HepG2 (cell line): ENCODE results near the gene KIF26B. TPM values are rescaled to one million over a fixed set of nuclear protein-coding genes. Genes with fewer than 3 reads are reported as not detected.

Experiments
- CREB3 ChIP-seq: sonication (generic); formaldehyde crosslinking; IDR thresholded peaks from 2 replicates; pipeline ENCODE4 v1.5.0; 2020; ENCODE audit warnings: missing genetic modification reagents
- FOXP4 ChIP-seq: sonication (generic); formaldehyde crosslinking; IDR thresholded peaks from 2 replicates; pipeline ENCODE4 v1.4.0; 2020; ENCODE audit warnings: missing genetic modification reagents
- KDM5A ChIP-seq: fragments of 200-600 bp; sonication (generic); IDR thresholded peaks from 2 replicates; pipeline ENCODE4 v1.7.0; 2018; ENCODE audit warnings: antibody characterized with exemption, mild to moderate bottlenecking, low read length, borderline replicate concordance
- MYC ChIP-seq: sonication (generic); formaldehyde crosslinking; IDR thresholded peaks from 2 replicates; pipeline ENCODE4 v1.9.0; 2021; ENCODE audit warnings: missing genetic modification reagents, borderline replicate concordance
- RAD51 ChIP-seq: fragments of 450-650 bp; IDR thresholded peaks from 2 replicates; pipeline ENCODE4 v1.6.1; 2016; ENCODE audit warnings: borderline replicate concordance
- SOX6 ChIP-seq, 2 experiments: fragments of 450-650 bp in 1 of 2; sonication (generic) in 1 of 2; formaldehyde crosslinking in 1 of 2; IDR thresholded peaks; 2 replicates each; pipeline versions ENCODE4 v1.4.0 to v1.6.1; 2017 to 2020; ENCODE audit warnings: antibody characterized with exemption in 1 of 2, mild to moderate bottlenecking in 1 of 2, missing genetic modification reagents in 1 of 2
- ZBTB1 ChIP-seq: sonication (generic); formaldehyde crosslinking; IDR thresholded peaks from 2 replicates; pipeline ENCODE4 v1.4.0; 2020; ENCODE audit warnings: missing genetic modification reagents, borderline replicate concordance
- ZHX2 ChIP-seq, 2 experiments: sonication (generic) in 1 of 2; formaldehyde crosslinking in 1 of 2; IDR thresholded peaks; 2 replicates each; pipeline versions ENCODE4 v1.6.1 to v1.9.0; 2014 to 2022; ENCODE audit warnings: antibody characterized with exemption in 1 of 2, borderline replicate concordance in 1 of 2, inconsistent platforms in 1 of 2, low read depth in 1 of 2, missing genetic modification reagents in 1 of 2
- ZNF101 ChIP-seq: sonication (generic); formaldehyde crosslinking; IDR thresholded peaks from 2 replicates; pipeline ENCODE4 v1.4.0; 2020; ENCODE audit warnings: mild to moderate bottlenecking, low read depth, missing genetic modification reagents, borderline replicate concordance
- ZNF280D ChIP-seq: sonication (generic); formaldehyde crosslinking; IDR thresholded peaks from 2 replicates; pipeline ENCODE4 v1.5.1; 2020; ENCODE audit warnings: mild to moderate bottlenecking, missing genetic modification reagents
- polyA plus RNA-seq, 8 experiments: library from polyadenylated mRNA; depleted of rRNA in 3 of 8; stranded (reverse) in 7 of 8; unstranded in 1 of 8; fragments of >200 nt; fragmentation: Illumina TruSeq in 4 of 8; extraction: Trizol in 4 of 8; gene quantifications; 2 replicates each; pipeline versions ENCODE4 v1.2.1 to v1.2.3, GENCODE V29; 2011 to 2016; ENCODE audit warnings: low read depth in 4 of 8, missing spikeins in 1 of 8, mixed read lengths in 1 of 8; ENCODE audit not compliant: insufficient read depth in 1 of 8
- total RNA-seq, 5 experiments: library from RNA; depleted of rRNA; stranded (reverse); fragments of >200 nt; fragmentation: Illumina TruSeq; extraction: Trizol; gene quantifications; 2 replicates each; pipeline ENCODE4 v1.2.3, GENCODE V29; 2016; ENCODE audit warnings: low read depth in 1 of 5
- TF ChIP-seq, protein P1 (sequence below): sonication (generic); formaldehyde crosslinking; IDR thresholded peaks from 2 replicates; pipeline ENCODE4 v1.4.0; 2020; ENCODE audit warnings: mild to moderate bottlenecking, missing genetic modification reagents
- TF ChIP-seq, protein P2 (sequence below): IDR thresholded peaks from 2 replicates; pipeline ENCODE4 v1.6.1; 2012; ENCODE audit warnings: inconsistent platforms

KIF26B gene
- total and polyA plus RNA-seq, 2 of the 13 experiments (the other 11 are each of a cell fraction or from before 2014, with no cell fraction given) = 0.08 to 0.09 TPM

DNA sequence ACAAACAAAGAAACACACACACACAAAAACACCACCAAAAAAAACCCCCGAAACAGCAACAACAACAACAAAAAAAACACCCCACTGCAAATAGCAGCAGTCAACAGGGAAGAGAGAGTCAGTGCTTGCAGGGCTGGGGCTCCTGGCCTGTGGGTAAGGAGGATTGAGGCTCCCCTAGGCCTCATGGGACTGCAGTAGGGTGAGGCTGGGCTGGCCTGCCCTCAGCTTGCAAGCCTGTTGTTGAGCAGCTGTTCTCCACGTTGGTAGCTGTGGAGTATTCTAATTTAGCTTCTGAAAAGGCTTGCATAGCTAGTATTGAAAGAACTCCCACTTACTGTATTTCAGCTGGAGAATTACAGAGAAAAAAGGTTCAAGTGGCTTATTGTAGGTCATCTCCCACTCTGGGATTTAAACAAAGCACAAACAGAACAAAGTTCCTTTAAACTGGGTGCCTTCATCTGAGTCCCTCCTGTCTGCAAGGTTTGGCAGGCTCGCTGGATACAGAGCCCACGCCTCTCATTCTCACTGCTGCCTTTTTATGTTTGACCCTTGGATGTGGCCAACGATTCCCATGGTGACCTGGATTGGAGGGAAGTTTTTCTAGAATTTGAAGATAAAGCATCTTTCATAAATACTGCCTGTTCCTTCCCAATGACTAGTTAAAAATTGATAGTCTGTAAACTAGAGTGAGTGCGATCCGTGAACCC, 247.2 kb downstream of the KIF26B start (continued):
- TF ChIP-seq CREB3 = no peak
- TF ChIP-seq ZNF101 = no peak
- TF ChIP-seq MYC (CRISPR knock-in tag) = no peak
- TF ChIP-seq, protein P1, sequence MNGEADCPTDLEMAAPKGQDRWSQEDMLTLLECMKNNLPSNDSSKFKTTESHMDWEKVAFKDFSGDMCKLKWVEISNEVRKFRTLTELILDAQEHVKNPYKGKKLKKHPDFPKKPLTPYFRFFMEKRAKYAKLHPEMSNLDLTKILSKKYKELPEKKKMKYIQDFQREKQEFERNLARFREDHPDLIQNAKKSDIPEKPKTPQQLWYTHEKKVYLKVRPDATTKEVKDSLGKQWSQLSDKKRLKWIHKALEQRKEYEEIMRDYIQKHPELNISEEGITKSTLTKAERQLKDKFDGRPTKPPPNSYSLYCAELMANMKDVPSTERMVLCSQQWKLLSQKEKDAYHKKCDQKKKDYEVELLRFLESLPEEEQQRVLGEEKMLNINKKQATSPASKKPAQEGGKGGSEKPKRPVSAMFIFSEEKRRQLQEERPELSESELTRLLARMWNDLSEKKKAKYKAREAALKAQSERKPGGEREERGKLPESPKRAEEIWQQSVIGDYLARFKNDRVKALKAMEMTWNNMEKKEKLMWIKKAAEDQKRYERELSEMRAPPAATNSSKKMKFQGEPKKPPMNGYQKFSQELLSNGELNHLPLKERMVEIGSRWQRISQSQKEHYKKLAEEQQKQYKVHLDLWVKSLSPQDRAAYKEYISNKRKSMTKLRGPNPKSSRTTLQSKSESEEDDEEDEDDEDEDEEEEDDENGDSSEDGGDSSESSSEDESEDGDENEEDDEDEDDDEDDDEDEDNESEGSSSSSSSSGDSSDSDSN = no peak
- TF ChIP-seq SOX6 (IDR thresholded peaks at IDR 0.05) = no peak
- TF ChIP-seq SOX6 (CRISPR knock-in tag; IDR thresholded peaks at IDR 0.05) = peak; percentile 57
- no peak for TF ChIP-seq ZHX2 (IDR thresholded peaks at IDR 0.05; ENCODE audit: low read depth)
- TF ChIP-seq ZHX2 (CRISPR knock-in tag; IDR thresholded peaks at IDR 0.05; ENCODE audit: borderline replicate concordance) = no peak
- TF ChIP-seq ZNF280D = no peak
- TF ChIP-seq, protein P2, sequence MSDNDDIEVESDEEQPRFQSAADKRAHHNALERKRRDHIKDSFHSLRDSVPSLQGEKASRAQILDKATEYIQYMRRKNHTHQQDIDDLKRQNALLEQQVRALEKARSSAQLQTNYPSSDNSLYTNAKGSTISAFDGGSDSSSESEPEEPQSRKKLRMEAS = peak; percentile 27; the same call in 1 of the 2 replicates
- no peak for TF ChIP-seq ZBTB1
- no peak for TF ChIP-seq KDM5A
- TF ChIP-seq FOXP4 (CRISPR knock-in tag) = 0 out of 2 replicates have a peak, but pooled peaks have one; percentile 25
- no peak for TF ChIP-seq RAD51
